Gastrocnemius medialis (tissue), 4 donors: ENCODE measurements around the gene CMBL. TPM values are rescaled to one million over a fixed set of nuclear protein-coding genes. Genes with fewer than 3 reads are reported as not detected.
"Not testable (repeated sequence)": the region's sequence is repeated elsewhere in the genome, so short reads cannot be mapped to it uniquely, and the experiment has no call there.

Experiments
- ATAC-seq, 2 donors: fragments of 150-250 bp; one replicate each; pipeline ENCODE4 v1.9.1; 2016
- DNase-seq, 2 donors: peaks; one replicate each; pipeline ENCODE4 v3.0.0-alpha.2; 2019
- H3K27ac ChIP-seq, 4 donors: fragments of 200-600 bp; sonication (generic); 1 replicate in 1 of 4; 2 replicates in 3 of 4; pipeline ENCODE4 v1.5.1; 2016 to 2018; ENCODE audit warnings: mild to moderate bottlenecking in 2 of 4, moderate library complexity in 1 of 4
- H3K27me3 ChIP-seq, 3 donors: fragments of 200-600 bp; sonication (generic) in 2 of 3; 1 replicate in 1 of 3; 2 replicates in 2 of 3; pipeline versions ENCODE4 v1.5.1 to v1.6.0; 2016 to 2019; ENCODE audit warnings: mild to moderate bottlenecking in 1 of 3, moderate library complexity in 1 of 3
- H3K36me3 ChIP-seq, 2 donors: fragments of 200-600 bp; sonication (generic) in 1 of 2; one replicate each; pipeline ENCODE4 v1.5.1; 2017 to 2018
- H3K4me1 ChIP-seq, 2 donors: fragments of 200-600 bp; sonication (generic) in 1 of 2; one replicate each; pipeline ENCODE4 v1.5.1; 2016 to 2017; ENCODE audit warnings: mild to moderate bottlenecking in 2 of 2
- H3K4me3 ChIP-seq, 4 donors: fragments of 200-600 bp; sonication (generic) in 3 of 4; 1 replicate in 1 of 4; 2 replicates in 3 of 4; pipeline ENCODE4 v1.5.1; 2016 to 2019; ENCODE audit warnings: mild to moderate bottlenecking in 2 of 4
- H3K9me3 ChIP-seq, 3 donors: fragments of 200-600 bp; sonication (generic) in 2 of 3; 1 replicate in 1 of 3; 2 replicates in 2 of 3; pipeline ENCODE4 v1.5.1; 2016 to 2019
- CTCF ChIP-seq, 5 experiments: fragments of 450-650 bp in 3 of 5; fragments of 200-600 bp in 2 of 5; sonication (generic) in 2 of 5; IDR thresholded peaks in 4 of 5; conservative IDR thresholded peaks in 1 of 5; 1 replicate in 4 of 5; 2 replicates in 1 of 5; pipeline ENCODE4 v1.5.1; 2016 to 2019; ENCODE audit warnings: antibody characterized with exemption in 5 of 5, mild to moderate bottlenecking in 3 of 5, moderate library complexity in 3 of 5
- POLR2A ChIP-seq, 2 donors: fragments of 450-650 bp; IDR thresholded peaks; one replicate each; pipeline ENCODE4 v1.6.1; 2017; ENCODE audit warnings: antibody characterized with exemption in 2 of 2, mild to moderate bottlenecking in 2 of 2, moderate library complexity in 2 of 2
- in situ Hi-C, 4 donors: fragments of 200-750 bp; cut with MboI; loops; one replicate each; pipeline versions ENCODE4 v1.15.0 to v1.8.0; 2017; ENCODE audit warnings: low sequenced_read_pairs in 4 of 4
- intact Hi-C: fragments of 100-400 bp; cut with DNase I; formaldehyde crosslinking; loops from one replicate; pipeline ENCODE4 v1.15.1; 2023; ENCODE audit warnings: low total_unique reads
- total RNA-seq, 4 donors: library from RNA; depleted of rRNA; stranded (reverse); fragments of >200 nt; gene quantifications; one replicate each; pipeline versions ENCODE4 v1.1.0 to v1.2.3, GENCODE V29; 2016

Gene CMBL
- total RNA-seq, 4 donors from 2014 or later: 7.8 to 46.7 (median 35.6) TPM

GRCh38 chr5:10286862-10287227 is 20.9 kb downstream of the CMBL start:
- ATAC-seq (peak in 1 of 2 donors; percentile 0), DNase-seq (no peak)
- peak overlapping the region in 1 of 4 donors; percentile 20 for H3K4me3 ChIP-seq
- no peaks in the 10 kb centered on the region for H3K36me3 ChIP-seq
- peak overlapping the region; percentile 91 to 100 (median 96) for H3K27ac ChIP-seq
- H3K27me3 ChIP-seq: no peaks in the 10 kb centered on the region
- no peaks in the 10 kb centered on the region for H3K9me3 ChIP-seq
- peaks cover 40 to 54% of the 10 kb centered on the region in 2 donors for H3K4me1 ChIP-seq
- TF ChIP-seq CTCF (IDR thresholded peaks at IDR 0.05 in 4 of 5, conservative IDR thresholded peaks at IDR 0.05 in 1 of 5) (no peak), POLR2A (IDR thresholded peaks at IDR 0.05) (no peak)
- intact Hi-C loops: loop anchor here (1.0 to 2.0 kb wide), 2 partner anchors 66 to 314 kb away; partner anchors contain the start of gene MARCHF6
- in situ Hi-C loops: loop anchor here in 3 of 4 donors (10.0 to 25.0 kb wide), 4 partner anchors 118 to 350 kb away; no protein-coding TSS in a partner anchor

GRCh38 chr5:10286162-10286861 is 21.4 kb downstream of the CMBL start:
- Histone ChIP-seq H3K27ac (peak overlapping the region; percentile 91 to 100 (median 96)), H3K9me3 (no peaks in the 10 kb centered on the region), H3K36me3 (no peaks in the 10 kb centered on the region), H3K4me3 (peak overlapping the region in 1 of 4 donors; percentile 20), H3K27me3 (no peaks in the 10 kb centered on the region), H3K4me1 (peaks cover 40 to 50% of the 10 kb centered on the region in 2 donors)
- no peak for TF ChIP-seq CTCF (IDR thresholded peaks at IDR 0.05 in 4 of 5, conservative IDR thresholded peaks at IDR 0.05 in 1 of 5)
- peak; percentile 39 to 65 for TF ChIP-seq POLR2A (IDR thresholded peaks at IDR 0.05)
- peak; percentile 41 to 42 for ATAC-seq
- in situ Hi-C loops: loop anchor here in 3 of 4 donors (10.0 to 25.0 kb wide), 4 partner anchors 118 to 351 kb away; no protein-coding TSS in a partner anchor
- DNase-seq: peak; percentile 71 to 87
- intact Hi-C loops: loop anchor here (1.0 to 2.0 kb wide), 2 partner anchors 67 to 314 kb away; partner anchors contain the start of gene MARCHF6

GRCh38 chr5:10285362-10285761 is 22.3 kb downstream of the CMBL start:
- Histone ChIP-seq H3K27ac (peak overlapping the region; percentile 91 to 100 (median 96)), H3K4me1 (peaks cover 35 to 43% of the 10 kb centered on the region in 2 donors)
- intact Hi-C loops, H3K9me3 ChIP-seq, H3K36me3 ChIP-seq, ATAC-seq, H3K4me3 ChIP-seq, H3K27me3 ChIP-seq: not testable (repeated sequence)
- in situ Hi-C loops: loop anchor here in 3 of 4 donors (10.0 to 25.0 kb wide), 4 partner anchors 119 to 352 kb away; no protein-coding TSS in a partner anchor
- DNase-seq: peak in 1 of 2 donors; percentile 70

GRCh38 chr5:10283927-10284635 is 23.6 kb downstream of the CMBL start:
- DNase-seq (peak; percentile 68 to 79), ATAC-seq (peak in 1 of 2 donors; percentile 28)
- in situ Hi-C loops: loop anchor here in 3 of 4 donors (5.0 to 25.0 kb wide), 5 partner anchors 78 to 353 kb away; no protein-coding TSS in a partner anchor
- peak overlapping the region in 3 of 4 donors; percentile 91 to 100 (median 96) for H3K27ac ChIP-seq
- peaks cover 31 to 32% of the 10 kb centered on the region in 2 donors for H3K4me1 ChIP-seq
- no peaks in the 10 kb centered on the region for H3K9me3 ChIP-seq
- H3K27me3 ChIP-seq: no peaks in the 10 kb centered on the region
- TF ChIP-seq POLR2A (IDR thresholded peaks at IDR 0.05) (no peak), CTCF (IDR thresholded peaks at IDR 0.05 in 4 of 5, conservative IDR thresholded peaks at IDR 0.05 in 1 of 5) (peak; percentile 89 to 98 (median 91))
- H3K36me3 ChIP-seq: no peaks in the 10 kb centered on the region
- intact Hi-C loops: loop anchor here (1.0 to 5.0 kb wide), 5 partner anchors 21 to 344 kb away; partner anchors contain the start of gene ROPN1L
- no peak overlapping the region for H3K4me3 ChIP-seq
